Measurements from ENCODE around the gene ADCYAP1R1. TPM values are rescaled to one million over a fixed set of nuclear protein-coding genes. Genes with fewer than 3 reads are reported as not detected.

Gene ADCYAP1R1
- total RNA-seq, 6 experiments from 2014 or later: 0.03 TPM; not detected in 5

GRCh38 chr7:31080763-31081162 is 28.7 kb downstream of the ADCYAP1R1 start:
- H3K9me3 Mint-ChIP-seq: no peaks in the 10 kb centered on the region; the same call in 1 of the 2 replicates
- peaks cover 36% of the 10 kb centered on the region for H3K27me3 Mint-ChIP-seq (ENCODE audit: insufficient read depth)
- TF ChIP-seq CTCF (IDR thresholded peaks at IDR 0.05): no peak
- H3K36me3 Mint-ChIP-seq (ENCODE audit: low read depth): no peaks in the 10 kb centered on the region
- no peak overlapping the region for H3K4me3 Mint-ChIP-seq
- H3K27ac Mint-ChIP-seq: no peak overlapping the region
- no peaks in the 10 kb centered on the region for H3K4me1 Mint-ChIP-seq (ENCODE audit: low read depth)
- DNase-seq: no peak

- no peak for TF ChIP-seq CTCF (IDR thresholded peaks at IDR 0.05)
- Mint-ChIP-seq H3K9me3 (no peaks in the 10 kb centered on the region), H3K27ac (no peak overlapping the region), H3K4me1 (ENCODE audit: low read depth) (no peaks in the 10 kb centered on the region), H3K4me3 (no peak overlapping the region), H3K27me3 (ENCODE audit: insufficient read depth) (peaks cover 34% of the 10 kb centered on the region), H3K36me3 (ENCODE audit: low read depth) (no peaks in the 10 kb centered on the region)
- DNase-seq: no peak
These were observed 29.9 kb downstream of the ADCYAP1R1 start for GRCh38 chr7:31082017-31082416.

GRCh38 chr7:31082447-31082846 is 30.3 kb downstream of the ADCYAP1R1 start:
- H3K27ac Mint-ChIP-seq: no peak overlapping the region
- TF ChIP-seq CTCF (IDR thresholded peaks at IDR 0.05): no peak
- DNase-seq: no peak
- H3K4me3 Mint-ChIP-seq: no peak overlapping the region
- H3K4me1 Mint-ChIP-seq (ENCODE audit: low read depth): no peaks in the 10 kb centered on the region
- no peaks in the 10 kb centered on the region for H3K9me3 Mint-ChIP-seq
- peaks cover 35% of the 10 kb centered on the region for H3K27me3 Mint-ChIP-seq (ENCODE audit: insufficient read depth)
- H3K36me3 Mint-ChIP-seq (ENCODE audit: low read depth): no peaks in the 10 kb centered on the region

- H3K27me3 Mint-ChIP-seq (ENCODE audit: insufficient read depth): peaks cover 36% of the 10 kb centered on the region
- no peak for TF ChIP-seq CTCF (IDR thresholded peaks at IDR 0.05)
- H3K36me3 Mint-ChIP-seq (ENCODE audit: low read depth): no peaks in the 10 kb centered on the region
- no peak overlapping the region for H3K4me3 Mint-ChIP-seq
- no peak overlapping the region for H3K27ac Mint-ChIP-seq
- no peaks in the 10 kb centered on the region for H3K9me3 Mint-ChIP-seq
- no peak for DNase-seq
- H3K4me1 Mint-ChIP-seq (ENCODE audit: low read depth): no peaks in the 10 kb centered on the region
These were observed 31.2 kb downstream of the ADCYAP1R1 start for GRCh38 chr7:31083210-31083786.

GRCh38 chr7:31084226-31084625 is 32.1 kb downstream of the ADCYAP1R1 start:
- H3K4me3 Mint-ChIP-seq: no peak overlapping the region
- no peaks in the 10 kb centered on the region for H3K9me3 Mint-ChIP-seq
- peaks cover 34% of the 10 kb centered on the region for H3K27me3 Mint-ChIP-seq (ENCODE audit: insufficient read depth)
- no peaks in the 10 kb centered on the region for H3K4me1 Mint-ChIP-seq (ENCODE audit: low read depth)
- no peak for TF ChIP-seq CTCF (IDR thresholded peaks at IDR 0.05)
- DNase-seq: no peak
- H3K27ac Mint-ChIP-seq: no peak overlapping the region
- H3K36me3 Mint-ChIP-seq (ENCODE audit: low read depth): no peaks in the 10 kb centered on the region

GRCh38 chr7:31087351-31087750 is 35.2 kb downstream of the ADCYAP1R1 start:
- peaks cover 16% of the 10 kb centered on the region for H3K27me3 Mint-ChIP-seq (ENCODE audit: insufficient read depth)
- no peaks in the 10 kb centered on the region for H3K9me3 Mint-ChIP-seq
- H3K4me1 Mint-ChIP-seq (ENCODE audit: low read depth): no peaks in the 10 kb centered on the region
- H3K27ac Mint-ChIP-seq: no peak overlapping the region
- H3K36me3 Mint-ChIP-seq (ENCODE audit: low read depth): no peaks in the 10 kb centered on the region
- no peak for DNase-seq
- H3K4me3 Mint-ChIP-seq: no peak overlapping the region
- no peak for TF ChIP-seq CTCF (IDR thresholded peaks at IDR 0.05)

All from HFFc6 (cell line).